GM23248 (cell line): ENCODE data around the gene USP9X.

Experiments used
- EZH2 ChIP-seq: fragments of 200-600 bp; sonication (generic); IDR thresholded peaks from 2 replicates; pipeline ENCODE4 v1.6.1; 2018; ENCODE audit warnings: antibody characterized with exemption, mild to moderate bottlenecking; ENCODE audit not compliant: insufficient read depth, poor library complexity, severe bottlenecking
- EZH2phosphoT487 ChIP-seq: fragments of 200-600 bp; sonication (generic); IDR thresholded peaks from 2 replicates; pipeline ENCODE4 v1.6.1; 2018; ENCODE audit warnings: antibody characterized with exemption, moderate library complexity, mild to moderate bottlenecking, low read depth; ENCODE audit not compliant: insufficient read depth

DNA sequence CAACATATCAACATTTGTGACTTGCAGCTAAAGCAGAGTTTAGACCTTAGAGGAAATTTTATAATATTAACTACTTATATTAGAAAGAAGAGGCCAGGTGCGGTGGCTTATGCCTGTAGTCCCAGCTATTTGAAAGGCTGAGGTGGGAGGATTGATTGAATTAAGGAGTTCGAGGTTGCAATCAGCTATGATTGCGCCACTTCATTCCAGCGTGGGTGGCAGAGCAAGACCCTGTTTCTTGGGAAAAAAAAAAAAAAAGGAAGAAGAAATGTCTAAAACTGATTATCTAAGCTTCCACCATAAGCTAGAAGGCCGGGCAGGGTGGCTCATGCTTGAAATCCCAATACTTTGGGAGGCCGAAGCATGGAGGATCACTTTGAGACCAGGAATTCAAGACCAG, 42.0 kb upstream of the USP9X start:
- TF ChIP-seq EZH2 (no peak), EZH2phosphoT487 (no peak)
